MM.1S (cell line): ENCODE data around the gene HS2ST1.

Experiments
- DNase-seq: peaks from one replicate; pipeline ENCODE4 v3.0.0-alpha.2; 2015
- H2AFZ ChIP-seq: fragments of 300-600 bp; sonication (generic); 2 replicates; pipeline ENCODE4 v1.6.0; 2016; ENCODE audit warnings: antibody characterized with exemption, low read length
- H3F3A ChIP-seq: fragments of 300-600 bp; sonication (generic); 2 replicates; pipeline ENCODE4 v1.6.1; 2016; ENCODE audit warnings: mild to moderate bottlenecking, antibody characterized with exemption, low read length, moderate library complexity, mixed read lengths; ENCODE audit not compliant: insufficient read depth
- H3K27ac ChIP-seq: fragments of 300-600 bp; sonication (generic); 2 replicates; pipeline ENCODE4 v1.5.1; 2016; ENCODE audit warnings: mild to moderate bottlenecking, low read length
- H3K27me3 ChIP-seq: fragments of 300-600 bp; sonication (generic); replicated peaks from 2 replicates; pipeline ENCODE4 v1.6.0; 2016; ENCODE audit warnings: low read length; ENCODE audit not compliant: insufficient read depth
- H3K36me3 ChIP-seq: fragments of 300-600 bp; sonication (generic); replicated peaks from 2 replicates; pipeline ENCODE4 v1.6.1; 2016; ENCODE audit warnings: mild to moderate bottlenecking, low read length, mixed read lengths; ENCODE audit not compliant: insufficient read depth
- H3K4me1 ChIP-seq: fragments of 300-600 bp; sonication (generic); 2 replicates; pipeline ENCODE4 v1.6.1; 2016; ENCODE audit warnings: low read length, mixed read lengths
- H3K4me2 ChIP-seq: fragments of 300-600 bp; sonication (generic); 2 replicates; pipeline ENCODE4 v1.6.0; 2016; ENCODE audit warnings: low read depth, low read length
- H3K4me3 ChIP-seq: fragments of 300-600 bp; sonication (generic); 2 replicates; pipeline ENCODE4 v1.5.1; 2016; ENCODE audit warnings: low read length, mixed read lengths
- H3K79me2 ChIP-seq: fragments of 300-600 bp; sonication (generic); 2 replicates; pipeline ENCODE4 v1.6.1; 2016; ENCODE audit warnings: mixed run types, low read length, mixed read lengths
- H3K9ac ChIP-seq: fragments of 300-600 bp; sonication (generic); 2 replicates; pipeline ENCODE4 v1.6.1; 2016; ENCODE audit warnings: low read length, mixed read lengths
- H3K9me2 ChIP-seq: fragments of 300-600 bp; sonication (generic); replicated peaks from 2 replicates; pipeline ENCODE4 v1.6.1; 2016; ENCODE audit warnings: mild to moderate bottlenecking, low read length, mixed read lengths; ENCODE audit not compliant: insufficient read depth
- H3K9me3 ChIP-seq: fragments of 300-600 bp; sonication (generic); replicated peaks from 2 replicates; pipeline ENCODE4 v1.6.1; 2016; ENCODE audit warnings: mild to moderate bottlenecking, low read length, mixed read lengths; ENCODE audit not compliant: insufficient read depth
- H4K20me1 ChIP-seq: fragments of 300-600 bp; sonication (generic); 2 replicates; pipeline ENCODE4 v1.6.1; 2016; ENCODE audit warnings: mild to moderate bottlenecking, low read length, moderate library complexity, mixed read lengths; ENCODE audit not compliant: insufficient read depth
- EZH2 ChIP-seq: fragments of 300-600 bp; sonication (generic); optimal IDR thresholded peaks from 2 replicates; pipeline ENCODE3; 2017; ENCODE audit warnings: low read depth, mild to moderate bottlenecking, antibody characterized with exemption, low read length, mixed read lengths
- EZH2phosphoT487 ChIP-seq: fragments of 300-600 bp; sonication (generic); IDR thresholded peaks from 2 replicates; pipeline ENCODE4 v1.6.1; 2018; ENCODE audit warnings: antibody characterized with exemption, low read length
- TF ChIP-seq, protein P1 (sequence below): fragments of 300-600 bp; sonication (generic); IDR thresholded peaks from 2 replicates; pipeline ENCODE4 v1.5.1; 2016; ENCODE audit warnings: antibody characterized with exemption, low read length, mixed read lengths

Gene HS2ST1

DNA sequence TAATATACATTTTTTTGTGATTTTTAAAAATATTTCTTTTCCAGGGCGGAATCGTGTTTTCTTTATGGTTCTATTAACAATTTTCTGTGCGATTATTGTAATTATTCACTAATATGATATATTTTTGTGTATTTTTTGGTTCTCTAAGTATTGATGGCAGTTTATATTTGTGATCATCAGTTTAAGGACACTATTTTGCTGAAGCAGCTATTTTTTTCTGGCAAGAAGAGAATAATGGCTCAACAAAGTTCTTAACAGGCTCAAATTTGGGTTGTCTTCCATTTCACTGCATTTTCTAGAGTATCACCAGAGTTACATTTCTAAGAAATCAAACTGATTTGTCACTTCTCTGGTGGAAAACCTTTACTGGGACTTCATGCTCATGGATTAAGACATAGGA lies 178.4 kb downstream of the HS2ST1 start:
- H3K27me3 ChIP-seq, result no peaks in the 10 kb centered on the region
- H3K9me2 ChIP-seq, result no peaks in the 10 kb centered on the region
- no peaks in the 10 kb centered on the region for H4K20me1 ChIP-seq
- H2AFZ ChIP-seq, result no peak overlapping the region
- TF ChIP-seq, protein P1, sequence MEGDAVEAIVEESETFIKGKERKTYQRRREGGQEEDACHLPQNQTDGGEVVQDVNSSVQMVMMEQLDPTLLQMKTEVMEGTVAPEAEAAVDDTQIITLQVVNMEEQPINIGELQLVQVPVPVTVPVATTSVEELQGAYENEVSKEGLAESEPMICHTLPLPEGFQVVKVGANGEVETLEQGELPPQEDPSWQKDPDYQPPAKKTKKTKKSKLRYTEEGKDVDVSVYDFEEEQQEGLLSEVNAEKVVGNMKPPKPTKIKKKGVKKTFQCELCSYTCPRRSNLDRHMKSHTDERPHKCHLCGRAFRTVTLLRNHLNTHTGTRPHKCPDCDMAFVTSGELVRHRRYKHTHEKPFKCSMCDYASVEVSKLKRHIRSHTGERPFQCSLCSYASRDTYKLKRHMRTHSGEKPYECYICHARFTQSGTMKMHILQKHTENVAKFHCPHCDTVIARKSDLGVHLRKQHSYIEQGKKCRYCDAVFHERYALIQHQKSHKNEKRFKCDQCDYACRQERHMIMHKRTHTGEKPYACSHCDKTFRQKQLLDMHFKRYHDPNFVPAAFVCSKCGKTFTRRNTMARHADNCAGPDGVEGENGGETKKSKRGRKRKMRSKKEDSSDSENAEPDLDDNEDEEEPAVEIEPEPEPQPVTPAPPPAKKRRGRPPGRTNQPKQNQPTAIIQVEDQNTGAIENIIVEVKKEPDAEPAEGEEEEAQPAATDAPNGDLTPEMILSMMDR, result no peak
- TF ChIP-seq EZH2, result no peak
- TF ChIP-seq EZH2phosphoT487, result no peak
- H3K9ac ChIP-seq, result no peak overlapping the region
- no peak overlapping the region for H3K4me2 ChIP-seq
- peaks cover 13% of the 10 kb centered on the region; the same call in 1 of the 2 replicates for H3F3A ChIP-seq
- H3K9me3 ChIP-seq, result no peaks in the 10 kb centered on the region
- no peaks in the 10 kb centered on the region for H3K79me2 ChIP-seq
- H3K4me1 ChIP-seq, result peaks cover 29% of the 10 kb centered on the region
- no peaks in the 10 kb centered on the region for H3K36me3 ChIP-seq
- H3K4me3 ChIP-seq, result no peak overlapping the region
- H3K27ac ChIP-seq, result no peak overlapping the region
- DNase-seq, result no peak

DNA sequence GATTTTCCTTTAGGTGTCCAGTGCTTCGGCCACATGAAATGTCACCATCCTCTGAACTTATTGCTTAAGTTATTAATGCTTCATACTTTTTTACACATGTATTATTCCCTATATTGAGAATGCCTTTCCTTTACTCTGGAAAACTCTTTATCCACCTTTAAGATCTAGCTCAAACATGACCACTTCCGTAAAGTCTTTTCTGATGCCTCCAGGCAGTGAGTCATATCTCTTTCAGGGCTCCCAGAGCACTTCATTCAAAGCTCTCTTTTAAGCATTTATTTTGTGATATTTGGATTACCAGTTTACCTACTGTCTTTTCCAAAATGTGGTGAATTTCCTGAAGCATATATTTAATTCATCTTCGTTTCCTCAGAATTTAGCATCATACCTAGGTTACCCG lies 178.9 kb downstream of the HS2ST1 start:
- DNase-seq, result no peak
- no peak overlapping the region for H3K27ac ChIP-seq
- H3F3A ChIP-seq, result peaks cover 13% of the 10 kb centered on the region; the same call in 1 of the 2 replicates
- H3K4me2 ChIP-seq, result no peak overlapping the region
- H3K9ac ChIP-seq, result no peak overlapping the region
- H3K4me1 ChIP-seq, result peaks cover 29% of the 10 kb centered on the region
- H3K27me3 ChIP-seq, result no peaks in the 10 kb centered on the region
- H2AFZ ChIP-seq, result no peak overlapping the region
- no peaks in the 10 kb centered on the region for H3K79me2 ChIP-seq
- no peaks in the 10 kb centered on the region for H3K9me3 ChIP-seq
- TF ChIP-seq, protein P1, result no peak
- no peak for TF ChIP-seq EZH2phosphoT487
- H3K36me3 ChIP-seq, result no peaks in the 10 kb centered on the region
- no peak overlapping the region for H3K4me3 ChIP-seq
- H4K20me1 ChIP-seq, result no peaks in the 10 kb centered on the region
- H3K9me2 ChIP-seq, result no peaks in the 10 kb centered on the region

DNA sequence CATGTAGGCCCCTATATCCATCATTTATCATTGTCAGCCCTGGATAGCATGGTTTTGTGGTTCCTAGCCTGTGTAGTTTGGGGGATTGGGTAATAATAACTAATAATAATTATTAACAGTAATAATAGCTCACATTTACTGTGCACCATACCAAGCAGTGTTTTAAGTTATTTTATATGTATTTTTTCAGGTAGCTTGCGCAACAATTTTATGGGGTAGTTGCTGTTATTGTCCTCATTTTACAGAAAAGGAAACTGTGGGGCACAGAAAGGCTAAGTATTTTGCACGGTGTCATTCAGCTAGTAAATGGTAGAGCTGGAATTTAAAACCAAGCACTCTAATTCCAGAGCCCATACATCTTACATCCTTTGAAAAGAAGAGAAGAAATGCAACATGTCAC lies 179.8 kb downstream of the HS2ST1 start:
- H3K36me3 ChIP-seq, result no peaks in the 10 kb centered on the region
- no peaks in the 10 kb centered on the region for H3K79me2 ChIP-seq
- H2AFZ ChIP-seq, result no peak overlapping the region
- H3K27me3 ChIP-seq, result no peaks in the 10 kb centered on the region
- no peak overlapping the region for H3K27ac ChIP-seq
- no peaks in the 10 kb centered on the region for H4K20me1 ChIP-seq
- H3K4me2 ChIP-seq, result no peak overlapping the region
- peaks cover 9% of the 10 kb centered on the region; the same call in 1 of the 2 replicates for H3F3A ChIP-seq
- H3K4me3 ChIP-seq, result no peak overlapping the region
- no peaks in the 10 kb centered on the region for H3K9me2 ChIP-seq
- H3K4me1 ChIP-seq, result peaks cover 20% of the 10 kb centered on the region
- no peaks in the 10 kb centered on the region for H3K9me3 ChIP-seq
- H3K9ac ChIP-seq, result no peak overlapping the region
- no peak for DNase-seq
- TF ChIP-seq EZH2phosphoT487, result no peak
- TF ChIP-seq, protein P1, result no peak
- no peak for TF ChIP-seq EZH2
